HG03558 (cell line): ENCODE data around the gene MPRIP.
"Not testable (repeated sequence)": the region's sequence is repeated elsewhere in the genome, so short reads cannot be mapped to it uniquely, and the experiment has no call there.

Experiments
- ATAC-seq: cut with Tn5 transposase; IDR thresholded peaks from one replicate; pipeline ENCODE4 v1.9.1; 2021; ENCODE audit warnings: moderate number of reproducible peaks; ENCODE audit not compliant: unreplicated experiment; ENCODE audit errors: extremely low read depth

Gene MPRIP

DNA sequence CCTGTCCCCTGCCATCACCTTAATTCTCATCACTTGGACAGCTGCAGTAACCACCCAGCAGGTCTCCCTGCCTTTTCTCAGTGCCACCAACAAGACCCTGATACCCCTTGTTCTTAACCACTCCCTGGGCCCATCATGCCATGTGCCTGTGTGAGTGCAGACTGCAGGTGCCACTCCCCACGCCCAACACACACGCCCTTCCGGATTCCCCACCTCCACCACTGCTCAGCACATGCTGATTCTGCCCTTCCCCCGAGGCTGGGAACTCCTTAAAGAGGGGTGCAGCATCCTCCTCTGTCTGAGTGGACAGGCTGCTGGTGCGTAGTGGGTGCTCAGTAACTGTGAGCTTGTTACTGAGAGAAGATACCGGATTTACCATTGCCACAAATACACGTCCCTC, 111.5 kb downstream of the MPRIP start:
- ATAC-seq, result no peak

GRCh38 chr17:17154556-17154955, 112.3 kb downstream of the MPRIP start:
- no peak for ATAC-seq

DNA sequence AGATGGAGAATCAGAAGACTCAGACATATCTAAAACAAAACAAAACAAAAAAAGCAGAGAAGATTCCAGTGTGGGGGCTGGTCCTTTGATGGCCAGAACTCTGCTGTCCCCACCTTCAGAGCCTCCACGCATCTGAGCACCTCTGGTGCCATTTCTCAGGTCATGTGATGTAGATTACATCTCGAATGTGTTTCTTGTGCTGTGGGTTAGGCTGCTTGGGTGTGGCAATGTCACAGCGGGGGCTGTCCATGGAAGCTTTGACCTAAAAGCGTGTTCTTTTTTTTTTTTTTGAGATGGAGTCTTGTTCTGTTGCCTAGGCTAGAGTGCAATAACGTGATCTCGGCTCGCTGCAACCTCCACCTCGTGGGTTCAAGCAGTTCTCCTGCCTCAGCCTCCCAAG, 112.7 kb downstream of the MPRIP start:
- no peak for ATAC-seq

- ATAC-seq, result no peak
Observed at GRCh38 chr17:17155568-17155967, 113.3 kb downstream of the MPRIP start.

DNA sequence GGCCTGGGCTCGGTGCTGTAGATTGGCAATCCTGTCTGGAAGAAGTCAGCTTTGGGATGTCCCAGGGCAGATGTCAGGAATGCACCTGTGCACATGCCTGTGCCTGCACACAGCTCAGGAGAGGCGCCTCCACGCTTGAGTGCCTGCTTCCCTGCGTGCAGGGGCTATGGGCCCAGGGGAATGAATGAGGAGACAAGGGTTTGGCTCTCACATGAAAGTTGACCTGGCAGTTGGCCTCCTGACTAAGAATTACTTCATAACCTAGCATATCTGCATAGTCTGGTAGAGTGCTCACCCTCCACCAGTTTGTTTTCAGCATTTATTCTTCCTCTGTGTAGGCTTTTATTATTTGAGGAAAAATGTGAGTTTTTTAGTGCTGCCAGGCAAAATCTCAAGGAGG, 113.8 kb downstream of the MPRIP start:
- ATAC-seq, result no peak

GRCh38 chr17:17156511-17156910, 114.3 kb downstream of the MPRIP start:
- no peak for ATAC-seq

DNA sequence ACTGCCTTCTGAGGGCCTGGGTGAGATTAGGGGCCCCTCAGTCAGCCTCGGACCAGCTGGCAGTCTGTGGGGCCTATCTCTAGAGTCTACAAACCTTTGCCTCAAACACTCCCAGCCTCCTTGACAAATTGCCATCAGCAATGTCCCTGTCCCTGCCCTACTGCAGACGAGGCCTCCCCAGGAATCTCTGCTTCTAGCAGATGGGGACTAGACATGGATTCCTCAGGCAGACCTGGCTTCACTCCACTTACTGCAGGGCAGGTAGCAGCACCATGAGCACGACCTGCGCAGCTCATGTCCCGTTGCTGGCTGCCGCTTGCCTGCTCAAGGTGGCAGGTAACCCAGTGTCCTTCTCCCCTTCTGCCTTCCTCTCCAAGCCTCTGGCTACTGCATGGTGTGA, 114.8 kb downstream of the MPRIP start:
- ATAC-seq, result no peak

DNA sequence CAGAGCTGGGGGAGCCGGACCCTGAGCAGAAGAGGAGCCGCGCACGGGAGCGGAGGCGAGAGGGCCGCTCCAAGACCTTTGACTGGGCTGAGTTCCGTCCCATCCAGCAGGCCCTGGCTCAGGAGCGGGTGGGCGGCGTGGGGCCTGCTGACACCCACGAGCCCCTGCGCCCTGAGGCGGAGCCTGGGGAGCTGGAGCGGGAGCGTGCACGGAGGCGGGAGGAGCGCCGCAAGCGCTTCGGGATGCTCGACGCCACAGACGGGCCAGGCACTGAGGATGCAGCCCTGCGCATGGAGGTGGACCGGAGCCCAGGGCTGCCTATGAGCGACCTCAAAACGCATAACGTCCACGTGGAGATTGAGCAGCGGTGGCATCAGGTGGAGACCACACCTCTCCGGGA, 116.2 kb downstream of the MPRIP start:
- ATAC-seq, result not testable (repeated sequence)

- ATAC-seq, result no peak
Observed at GRCh38 chr17:17159571-17159970, 117.3 kb downstream of the MPRIP start.

- no peak for ATAC-seq
Observed at GRCh38 chr17:17161121-17161520, 118.9 kb downstream of the MPRIP start.

DNA sequence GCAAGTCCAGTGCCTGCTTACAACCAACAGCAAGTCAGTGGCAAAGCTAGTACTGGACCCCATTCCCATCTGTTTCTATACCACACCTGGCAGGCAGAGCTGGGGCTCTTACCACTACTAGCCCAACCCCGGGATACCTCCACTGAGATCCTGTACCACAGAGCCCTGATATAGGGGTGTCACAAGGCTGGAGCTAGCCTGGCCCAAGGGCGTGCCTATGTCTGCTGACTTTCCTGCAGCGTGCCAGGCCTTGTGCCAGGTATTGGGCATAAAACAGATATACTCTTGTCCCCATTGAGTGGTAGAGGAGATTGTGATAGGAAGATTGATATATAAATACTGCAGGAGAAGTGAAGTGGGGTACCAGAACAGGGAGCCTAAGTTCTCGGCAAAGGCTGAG, 119.5 kb downstream of the MPRIP start:
- ATAC-seq, result no peak

GRCh38 chr17:17164156-17164555, 121.9 kb downstream of the MPRIP start:
- ATAC-seq, result no peak

GRCh38 chr17:17164676-17165075, 122.4 kb downstream of the MPRIP start:
- no peak for ATAC-seq

- ATAC-seq, result no peak
Observed at GRCh38 chr17:17165666-17166308, 123.5 kb downstream of the MPRIP start.

DNA sequence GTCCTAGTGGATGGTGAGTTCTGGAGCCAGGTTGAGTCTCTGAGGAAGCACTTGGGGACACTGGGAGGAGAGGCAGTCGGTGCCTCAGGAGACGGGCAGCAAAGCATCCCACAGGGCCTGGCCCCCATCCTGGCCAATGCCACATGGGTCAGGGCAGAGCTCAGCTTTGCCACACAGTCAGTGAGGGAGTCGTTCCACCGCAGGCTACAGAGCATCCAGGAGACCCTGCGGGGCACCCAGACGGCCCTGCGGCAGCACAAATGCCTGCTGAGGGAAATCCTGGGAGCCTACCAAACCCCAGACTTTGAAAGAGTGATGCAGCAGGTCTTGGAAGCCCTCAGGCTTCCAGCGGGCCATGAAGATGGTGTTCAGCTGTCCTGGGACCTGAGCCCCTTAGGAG, 124.2 kb downstream of the MPRIP start:
- no peak for ATAC-seq

DNA sequence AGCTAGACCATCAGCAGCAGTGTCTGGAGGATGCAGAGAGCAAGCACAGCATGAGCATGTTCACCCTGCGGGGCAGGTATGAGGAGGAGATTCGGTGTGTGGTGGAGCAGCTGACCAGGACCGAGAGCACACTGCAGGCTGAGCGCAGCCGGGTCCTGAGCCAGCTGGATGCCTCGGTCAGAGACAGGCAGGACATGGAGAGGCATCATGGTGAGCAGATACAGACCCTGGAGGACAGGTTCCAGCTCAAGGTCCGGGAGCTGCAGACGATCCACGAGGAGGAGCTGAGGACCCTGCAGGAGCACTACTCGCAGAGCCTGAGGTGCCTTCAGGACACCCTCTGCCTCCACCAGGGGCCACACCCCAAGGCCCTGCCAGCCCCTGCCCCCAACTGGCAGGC, 125.1 kb downstream of the MPRIP start:
- ATAC-seq, result no peak

- ATAC-seq, result no peak
Observed at GRCh38 chr17:17167986-17168385, 125.7 kb downstream of the MPRIP start.

- ATAC-seq, result no peak
Observed at GRCh38 chr17:17168401-17168800, 126.1 kb downstream of the MPRIP start.

- no peak for ATAC-seq
Observed at GRCh38 chr17:17169396-17169795, 127.1 kb downstream of the MPRIP start.

DNA sequence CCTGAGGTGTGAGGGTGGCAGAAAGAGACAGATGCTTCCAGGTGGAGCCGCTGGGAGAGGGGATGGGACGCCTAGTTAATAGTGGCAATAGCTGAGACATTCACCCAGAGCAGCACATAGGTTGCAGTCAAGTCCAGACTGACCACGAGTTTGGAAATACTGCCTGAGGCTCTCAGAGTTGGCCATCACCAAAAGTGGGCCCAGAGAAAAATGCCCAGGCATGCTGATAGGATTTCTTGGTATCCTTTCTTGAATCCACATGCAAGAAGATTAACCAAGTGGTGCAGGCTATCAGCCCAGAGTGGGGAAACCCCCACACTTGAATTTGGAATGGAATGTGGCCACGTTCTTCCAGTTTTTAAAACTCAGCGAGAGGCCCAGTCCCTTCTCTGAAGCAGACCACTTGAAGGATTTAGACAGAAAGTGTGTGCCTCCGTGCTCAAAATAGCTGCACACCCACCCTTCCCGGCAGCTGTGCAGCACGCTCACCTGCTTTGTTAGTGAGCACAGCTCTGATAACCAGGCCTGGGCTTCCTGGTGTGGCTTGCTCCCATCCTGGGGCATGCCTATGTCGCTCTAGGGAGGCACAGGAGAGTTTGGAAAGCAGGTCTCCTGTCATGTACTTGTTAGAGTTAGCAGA, 128.2 kb downstream of the MPRIP start:
- ATAC-seq, result no peak

DNA sequence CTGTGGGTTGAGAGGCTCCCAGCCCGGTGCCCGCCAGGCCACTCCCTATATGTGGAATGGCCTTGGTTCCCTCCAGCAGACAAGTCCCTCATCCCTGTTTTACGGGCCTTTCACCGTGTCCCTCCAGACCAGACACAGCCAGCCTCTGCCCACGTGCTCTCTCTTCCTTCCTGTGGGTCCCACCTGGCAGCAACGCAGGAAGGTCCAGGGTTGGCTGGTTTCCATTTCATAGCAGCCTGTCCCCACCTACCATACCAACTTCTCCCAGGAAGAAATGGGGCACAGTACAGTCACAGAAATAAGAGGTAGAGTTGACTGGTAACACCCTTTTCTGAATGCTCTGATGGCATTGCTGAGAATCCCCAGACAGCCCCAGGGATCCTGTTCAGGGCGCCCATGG, 128.9 kb downstream of the MPRIP start:
- no peak for ATAC-seq
